Stimulated activated CD8-positive, alpha-beta memory T cell treated with anti-CD3 and anti-CD28 coated beads, Interleukin-7, amount 100 ng/mL, for 48 hours (primary cell): ENCODE results near the gene SPANXA2.
"Not testable (repeated sequence)": the region's sequence is repeated elsewhere in the genome, so short reads cannot be mapped to it uniquely, and the experiment has no call there.

Experiments used
- DNase-seq, 2 donors: peaks; one replicate each; pipeline ENCODE4 v3.0.0-alpha.2; 2020; ENCODE audit warnings: low read depth in 1 of 2; ENCODE audit errors: extremely low read depth in 1 of 2

SPANXA2 gene

GRCh38 chrX:141589408-141589807 is at the start of gene SPANXA2:
Gene SPANXA2 (plus strand): TSS chrX:141589708. CDS start chrX:141589768, 60 bp downstream.
- DNase-seq: not testable (repeated sequence)

GRCh38 chrX:141542551-141542950 is 47.0 kb upstream of the SPANXA2 start:
- not testable (repeated sequence) for DNase-seq

- not testable (repeated sequence) for DNase-seq
Measured at GRCh38 chrX:141584638-141585037, 4.9 kb upstream of the SPANXA2 start, which contains the start of gene SPANXA1. Gene SPANXA1 (minus strand): TSS chrX:141584738. CDS start chrX:141584678, 60 bp downstream.

GRCh38 chrX:141609111-141609510 is 19.6 kb downstream of the SPANXA2 start:
- no peak for DNase-seq

GRCh38 chrX:141619336-141619735 is 29.8 kb downstream of the SPANXA2 start:
- no peak for DNase-seq

- DNase-seq: no peak
Measured at GRCh38 chrX:141632124-141632523, 42.6 kb downstream of the SPANXA2 start.

- no peak for DNase-seq
Measured at GRCh38 chrX:141638550-141638949, 49.0 kb downstream of the SPANXA2 start.
